Dermis blood vessel endothelial cell (primary cell): Measurements from ENCODE around the gene MADCAM1. TPM values are rescaled to one million over a fixed set of nuclear protein-coding genes. Genes with fewer than 3 reads are reported as not detected.

Source experiments
- DNase-seq: peaks from one replicate; pipeline ENCODE4 v3.0.0; 2010
- total RNA-seq: library from RNA; depleted of rRNA; stranded (reverse); fragments of >200 nt; gene quantifications from 2 replicates; pipeline ENCODE4 v1.2.3, GENCODE V29; 2014

Gene MADCAM1
- total RNA-seq, 1 donor from 2014 or later, result 0.34 TPM

- DNase-seq, result peak; percentile 82
Measured at GRCh38 chr19:532561-533363, 36.5 kb downstream of the MADCAM1 start.

GRCh38 chr19:533364-534058 lies 37.2 kb downstream of the MADCAM1 start:
- peak; percentile 19 for DNase-seq

DNA sequence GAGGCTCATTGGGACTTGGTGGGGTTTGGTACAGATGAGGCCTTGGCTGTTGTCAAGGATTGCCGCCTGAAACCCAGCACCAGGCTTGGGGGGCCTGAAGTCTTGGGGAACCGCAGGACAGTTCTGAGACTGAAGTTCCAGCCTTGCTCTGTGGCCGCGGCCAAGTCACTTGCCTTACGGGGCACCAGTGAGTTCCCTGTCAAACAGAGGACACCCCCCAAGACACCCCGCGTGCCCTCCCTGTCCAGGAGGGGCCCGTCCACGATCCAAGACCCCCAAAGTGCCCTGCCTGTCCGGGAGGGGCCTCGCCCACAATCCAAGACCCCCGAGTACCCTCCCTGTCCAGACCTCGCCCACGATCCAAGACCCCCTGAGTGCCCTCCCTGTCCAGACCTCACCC lies 37.8 kb downstream of the MADCAM1 start:
- DNase-seq, result no peak

- DNase-seq, result peak; percentile 26
Measured at GRCh38 chr19:535017-535835, 38.9 kb downstream of the MADCAM1 start.

GRCh38 chr19:536031-536880 lies 40.0 kb downstream of the MADCAM1 start:
- no peak for DNase-seq

GRCh38 chr19:536881-537404 lies 40.7 kb downstream of the MADCAM1 start:
- no peak for DNase-seq

GRCh38 chr19:538641-539428 lies 42.5 kb downstream of the MADCAM1 start:
- no peak for DNase-seq

DNA sequence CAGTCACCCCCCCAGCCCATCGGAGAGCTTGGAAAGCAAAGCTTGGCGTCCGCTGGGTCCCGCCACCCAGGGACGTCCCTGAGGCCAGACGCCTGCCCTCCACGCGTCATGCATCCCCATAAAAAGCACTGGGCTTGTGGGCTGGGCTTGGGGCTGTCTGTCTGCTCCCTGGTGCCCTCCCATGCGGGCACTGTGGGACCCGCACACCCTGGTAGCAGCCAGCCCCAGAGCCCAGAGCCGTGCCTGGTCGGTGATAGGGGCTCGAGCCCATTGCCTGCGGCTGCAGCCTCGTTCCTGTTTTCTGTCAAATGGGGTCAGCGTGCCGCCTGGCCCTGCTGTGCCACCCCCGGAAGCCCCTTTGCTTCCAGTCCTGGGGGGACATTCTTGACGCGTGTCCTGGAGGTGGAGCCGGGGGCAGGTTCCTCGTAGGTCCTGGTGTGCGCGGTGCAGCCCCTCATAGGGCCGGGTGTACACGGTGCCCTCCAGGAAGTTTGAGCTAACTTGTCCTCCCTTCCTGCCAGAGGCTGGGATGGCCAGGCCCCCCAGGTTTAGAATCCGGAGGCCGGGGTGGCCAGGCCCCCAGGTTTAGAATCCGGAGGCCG lies 43.2 kb downstream of the MADCAM1 start:
- DNase-seq, result no peak

- DNase-seq, result no peak
Measured at GRCh38 chr19:540867-541637, 44.8 kb downstream of the MADCAM1 start.

- no peak for DNase-seq
Measured at GRCh38 chr19:541699-542098, 45.4 kb downstream of the MADCAM1 start.

GRCh38 chr19:542173-542866 lies 46.0 kb downstream of the MADCAM1 start:
- DNase-seq, result no peak

DNA sequence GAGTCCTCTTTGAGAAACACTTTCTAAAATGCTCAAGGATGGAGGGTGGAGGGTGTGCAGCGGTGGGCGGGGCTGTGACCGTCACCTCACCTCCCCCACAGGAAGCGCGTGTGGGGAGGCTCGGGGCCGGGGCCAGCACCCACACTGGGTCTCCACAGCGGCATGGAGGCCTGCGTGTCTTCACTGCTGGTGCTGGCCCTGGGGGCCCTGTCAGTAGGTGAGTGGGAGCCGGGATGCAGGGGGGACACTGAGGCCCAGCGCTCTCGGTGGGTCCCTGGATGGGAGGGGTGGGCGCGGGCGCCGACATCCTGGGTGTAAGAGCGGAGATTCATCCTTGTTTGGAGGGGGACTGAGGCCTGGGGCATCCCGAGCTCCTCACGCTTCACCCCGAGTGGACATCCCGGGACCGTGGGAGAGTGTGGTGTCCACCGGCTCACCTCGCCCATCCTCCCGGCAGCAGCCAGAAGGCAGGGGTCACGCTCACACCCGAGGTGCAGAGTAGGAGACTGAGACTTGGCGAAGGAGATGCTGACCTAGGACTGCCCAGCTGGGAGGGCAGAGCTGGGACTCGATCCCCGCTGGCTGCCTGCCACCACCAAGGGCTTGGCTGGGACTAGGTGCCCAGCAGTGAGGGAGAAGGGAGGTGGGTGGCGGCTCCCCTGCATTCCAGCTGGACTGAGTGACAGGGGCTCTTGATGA lies 47.8 kb downstream of the MADCAM1 start, which contains the start of gene GZMM:
GZMM (plus strand) TSS at position 144 of the 699 bp plus-strand sequence; CDS start at position 163, 19 bp downstream.
- no peak for DNase-seq

DNA sequence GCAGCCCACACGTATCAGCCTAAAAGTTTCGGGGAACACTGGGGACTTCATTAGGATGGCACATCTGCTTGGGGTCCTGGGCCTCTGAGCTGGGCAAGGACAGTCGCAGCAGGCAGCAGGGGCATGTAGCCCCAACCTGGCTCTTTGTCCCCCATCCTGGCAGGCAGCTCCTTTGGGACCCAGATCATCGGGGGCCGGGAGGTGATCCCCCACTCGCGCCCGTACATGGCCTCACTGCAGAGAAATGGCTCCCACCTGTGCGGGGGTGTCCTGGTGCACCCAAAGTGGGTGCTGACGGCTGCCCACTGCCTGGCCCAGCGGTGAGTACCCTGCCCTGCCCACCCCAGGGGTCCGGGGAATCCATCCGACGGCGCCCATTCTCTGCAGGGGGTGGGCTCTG lies 50.8 kb downstream of the MADCAM1 start:
- DNase-seq, result no peak

- no peak for DNase-seq
Measured at GRCh38 chr19:547836-548720, 51.8 kb downstream of the MADCAM1 start.

GRCh38 chr19:548886-549830 lies 52.9 kb downstream of the MADCAM1 start:
- DNase-seq, result no peak

DNA sequence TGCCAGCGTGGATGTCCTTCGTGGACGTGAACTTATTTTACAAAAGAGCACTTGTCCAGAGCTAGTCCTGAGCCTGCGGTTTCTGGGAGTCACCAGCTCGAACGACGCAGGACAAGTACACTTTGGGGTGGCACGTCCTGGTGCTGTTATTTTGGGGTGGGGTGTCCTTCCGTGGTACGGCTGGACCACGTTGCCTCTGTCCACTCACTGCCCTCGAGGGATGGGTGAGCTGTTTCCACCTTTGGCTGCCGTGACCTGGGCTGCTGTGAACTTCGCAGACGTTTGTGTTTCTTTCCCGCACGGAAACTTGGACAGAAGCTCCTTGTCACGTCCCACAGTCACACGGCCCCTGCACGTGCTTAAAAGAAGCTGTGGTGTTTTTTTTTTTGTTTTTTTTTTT lies 58.5 kb downstream of the MADCAM1 start:
- no peak for DNase-seq
